Activated CD4-positive, alpha-beta memory T cell treated with anti-CD3 and anti-CD28 coated beads, Interleukin-2, amount 10 ng/mL, durations not matched to agents 7 days and 5 days (primary cell): ENCODE results near the gene EYA4. TPM values are rescaled to one million over a fixed set of nuclear protein-coding genes. Genes with fewer than 3 reads are reported as not detected.

Experiments used
- CTCF ChIA-PET: fragments of 350-600 bp; sonication (Branson Sonifier 250); formaldehyde crosslinking; loops from one replicate; lab custom pipeline; 2021; ENCODE audit warnings: antibody characterized with exemption, inconsistent platforms; lab: Charles Lee
- POLR2A ChIA-PET: fragments of 350-600 bp; sonication (Branson Sonifier 250); formaldehyde crosslinking; loops from one replicate; lab custom pipeline; 2021; ENCODE audit warnings: antibody characterized with exemption; lab: Charles Lee
- DNase-seq: peaks from one replicate; pipeline ENCODE4 v3.0.0-alpha.2; 2020
- H3K27ac Mint-ChIP-seq: one replicate; pipeline ENCODE4 v1.8.0; 2021; ENCODE audit warnings: mild to moderate bottlenecking, mixed read lengths
- H3K27me3 Mint-ChIP-seq: one replicate; pipeline ENCODE4 v1.8.0; 2021; ENCODE audit warnings: mixed read lengths
- H3K36me3 Mint-ChIP-seq: one replicate; pipeline ENCODE4 v1.8.0; 2021; ENCODE audit warnings: low read depth, mixed read lengths
- H3K4me1 Mint-ChIP-seq: one replicate; pipeline ENCODE4 v1.8.0; 2021; ENCODE audit warnings: mixed read lengths
- H3K4me3 Mint-ChIP-seq: one replicate; pipeline ENCODE4 v1.8.0; 2021; ENCODE audit warnings: mild to moderate bottlenecking, mixed read lengths
- H3K9me3 Mint-ChIP-seq: one replicate; pipeline ENCODE4 v1.8.0; 2021; ENCODE audit warnings: mixed read lengths
- total RNA-seq, 2 experiments: library from RNA; stranded (reverse); gene quantifications; one replicate each; pipeline ENCODE4 v1.2.3, GENCODE V29; 2021

Gene EYA4
- total RNA-seq, 2 experiments from 2014 or later = not detected

GRCh38 chr6:133539502-133540259, 298.5 kb downstream of the EYA4 start:
- Mint-ChIP-seq H3K27ac (no peak overlapping the region), H3K4me1 (no peaks in the 10 kb centered on the region), H3K36me3 (no peaks in the 10 kb centered on the region), H3K4me3 (no peak overlapping the region), H3K27me3 (no peaks in the 10 kb centered on the region), H3K9me3 (no peaks in the 10 kb centered on the region)
- no peak for DNase-seq
- CTCF ChIA-PET = no interaction called here
- POLR2A ChIA-PET = no interaction called here

GRCh38 chr6:133540361-133540760, 299.2 kb downstream of the EYA4 start:
- H3K9me3 Mint-ChIP-seq = no peaks in the 10 kb centered on the region
- DNase-seq = no peak
- H3K27ac Mint-ChIP-seq = no peak overlapping the region
- H3K4me1 Mint-ChIP-seq = no peaks in the 10 kb centered on the region
- ChIA-PET POLR2A (no interaction called here), CTCF (no interaction called here)
- H3K36me3 Mint-ChIP-seq = no peaks in the 10 kb centered on the region
- no peak overlapping the region for H3K4me3 Mint-ChIP-seq
- no peaks in the 10 kb centered on the region for H3K27me3 Mint-ChIP-seq

- no peaks in the 10 kb centered on the region for H3K27me3 Mint-ChIP-seq
- CTCF ChIA-PET = no interaction called here
Measured at GRCh38 chr6:133541040-133541439, 299.9 kb downstream of the EYA4 start.

GRCh38 chr6:133542056-133542821, 301.1 kb downstream of the EYA4 start:
- ChIA-PET POLR2A (interaction anchor here (0.6 kb wide), 1 partner anchor 439 kb away, joined by 3 read pairs; no protein-coding TSS in a partner anchor), CTCF (no interaction called here)
- Mint-ChIP-seq H3K4me3 (no peak overlapping the region), H3K27ac (no peak overlapping the region), H3K9me3 (no peaks in the 10 kb centered on the region), H3K27me3 (no peaks in the 10 kb centered on the region), H3K36me3 (no peaks in the 10 kb centered on the region), H3K4me1 (no peaks in the 10 kb centered on the region)
- DNase-seq = no peak

More at GRCh38 chr6:133541040-133541439, 299.9 kb downstream of the EYA4 start:
- no peaks in the 10 kb centered on the region for H3K9me3 Mint-ChIP-seq
- DNase-seq = no peak
- POLR2A ChIA-PET = no interaction called here
- H3K36me3 Mint-ChIP-seq = no peaks in the 10 kb centered on the region
- H3K4me3 Mint-ChIP-seq = no peak overlapping the region
- no peak overlapping the region for H3K27ac Mint-ChIP-seq
- H3K4me1 Mint-ChIP-seq = no peaks in the 10 kb centered on the region

- DNase-seq = no peak
- CTCF ChIA-PET = interaction anchor here (0.5 kb wide), 1 partner anchor 333 kb away, joined by 4 read pairs; no protein-coding TSS in a partner anchor
- no peak overlapping the region for H3K4me3 Mint-ChIP-seq
- no peaks in the 10 kb centered on the region for H3K4me1 Mint-ChIP-seq
- H3K9me3 Mint-ChIP-seq = no peaks in the 10 kb centered on the region
- H3K27ac Mint-ChIP-seq = no peak overlapping the region
- no peaks in the 10 kb centered on the region for H3K36me3 Mint-ChIP-seq
- H3K27me3 Mint-ChIP-seq = no peaks in the 10 kb centered on the region
- POLR2A ChIA-PET = no interaction called here
Measured at GRCh38 chr6:133544419-133544818, 303.3 kb downstream of the EYA4 start.

GRCh38 chr6:133546098-133546497, 304.9 kb downstream of the EYA4 start:
- no peak overlapping the region for H3K27ac Mint-ChIP-seq
- no peaks in the 10 kb centered on the region for H3K4me1 Mint-ChIP-seq
- H3K27me3 Mint-ChIP-seq = no peaks in the 10 kb centered on the region
- no peak for DNase-seq
- H3K9me3 Mint-ChIP-seq = no peaks in the 10 kb centered on the region
- ChIA-PET CTCF (no interaction called here), POLR2A (no interaction called here)
- H3K4me3 Mint-ChIP-seq = no peak overlapping the region
- no peaks in the 10 kb centered on the region for H3K36me3 Mint-ChIP-seq

- no peak for DNase-seq
- H3K4me1 Mint-ChIP-seq = no peaks in the 10 kb centered on the region
- no peak overlapping the region for H3K27ac Mint-ChIP-seq
- no peaks in the 10 kb centered on the region for H3K9me3 Mint-ChIP-seq
- POLR2A ChIA-PET = no interaction called here
- no peak overlapping the region for H3K4me3 Mint-ChIP-seq
- no peaks in the 10 kb centered on the region for H3K36me3 Mint-ChIP-seq
- H3K27me3 Mint-ChIP-seq = no peaks in the 10 kb centered on the region
- CTCF ChIA-PET = no interaction called here
Measured at GRCh38 chr6:133547136-133547535, 306.0 kb downstream of the EYA4 start.

- Mint-ChIP-seq H3K27ac (no peak overlapping the region), H3K36me3 (no peaks in the 10 kb centered on the region), H3K27me3 (no peaks in the 10 kb centered on the region), H3K4me3 (no peak overlapping the region), H3K4me1 (no peaks in the 10 kb centered on the region), H3K9me3 (no peaks in the 10 kb centered on the region)
- ChIA-PET POLR2A (no interaction called here), CTCF (no interaction called here)
- DNase-seq = no peak
Measured at GRCh38 chr6:133548423-133549159, 307.4 kb downstream of the EYA4 start.

GRCh38 chr6:133549371-133549801, 308.2 kb downstream of the EYA4 start:
- H3K27me3 Mint-ChIP-seq = no peaks in the 10 kb centered on the region
- no peak overlapping the region for H3K27ac Mint-ChIP-seq
- no peaks in the 10 kb centered on the region for H3K4me1 Mint-ChIP-seq
- no peak overlapping the region for H3K4me3 Mint-ChIP-seq
- no peak for DNase-seq
- H3K9me3 Mint-ChIP-seq = no peaks in the 10 kb centered on the region
- H3K36me3 Mint-ChIP-seq = no peaks in the 10 kb centered on the region
- CTCF ChIA-PET = no interaction called here
- POLR2A ChIA-PET = no interaction called here

GRCh38 chr6:133550026-133550425, 308.9 kb downstream of the EYA4 start:
- Mint-ChIP-seq H3K27me3 (no peaks in the 10 kb centered on the region), H3K36me3 (no peaks in the 10 kb centered on the region), H3K4me1 (no peaks in the 10 kb centered on the region), H3K27ac (no peak overlapping the region), H3K9me3 (no peaks in the 10 kb centered on the region), H3K4me3 (no peak overlapping the region)
- ChIA-PET CTCF (no interaction called here), POLR2A (no interaction called here)
- no peak for DNase-seq

GRCh38 chr6:133551436-133551835, 310.3 kb downstream of the EYA4 start:
- Mint-ChIP-seq H3K4me1 (no peaks in the 10 kb centered on the region), H3K9me3 (no peaks in the 10 kb centered on the region), H3K36me3 (no peaks in the 10 kb centered on the region), H3K4me3 (no peak overlapping the region), H3K27ac (no peak overlapping the region), H3K27me3 (no peaks in the 10 kb centered on the region)
- no peak for DNase-seq
- POLR2A ChIA-PET = no interaction called here
- CTCF ChIA-PET = no interaction called here

GRCh38 chr6:133551847-133552341, 310.7 kb downstream of the EYA4 start:
- Mint-ChIP-seq H3K36me3 (no peaks in the 10 kb centered on the region), H3K27ac (no peak overlapping the region), H3K9me3 (no peaks in the 10 kb centered on the region), H3K4me1 (no peaks in the 10 kb centered on the region), H3K27me3 (no peaks in the 10 kb centered on the region), H3K4me3 (no peak overlapping the region)
- POLR2A ChIA-PET = no interaction called here
- no peak for DNase-seq
- CTCF ChIA-PET = interaction anchor here (1.2 kb wide), 1 partner anchor 365 kb away, joined by 5 read pairs; no protein-coding TSS in a partner anchor

- ChIA-PET POLR2A (no interaction called here), CTCF (no interaction called here)
- DNase-seq = no peak
- Mint-ChIP-seq H3K4me3 (no peak overlapping the region), H3K27me3 (no peaks in the 10 kb centered on the region), H3K27ac (no peak overlapping the region), H3K9me3 (no peaks in the 10 kb centered on the region), H3K36me3 (no peaks in the 10 kb centered on the region), H3K4me1 (no peaks in the 10 kb centered on the region)
Measured at GRCh38 chr6:133553652-133554051, 312.5 kb downstream of the EYA4 start.
